Measurements from ENCODE around the gene IWS1. TPM values are rescaled to one million over a fixed set of nuclear protein-coding genes. Genes with fewer than 3 reads are reported as not detected.
A peak's percentile ranks its signal among the peaks of the same experiment; 100 is the strongest.
"Not testable (repeated sequence)": the region's sequence is repeated elsewhere in the genome, so short reads cannot be mapped to it uniquely, and the experiment has no call there.

Gene IWS1
- total RNA-seq, 1 donor from 2014 or later, result 23.4 TPM

DNA sequence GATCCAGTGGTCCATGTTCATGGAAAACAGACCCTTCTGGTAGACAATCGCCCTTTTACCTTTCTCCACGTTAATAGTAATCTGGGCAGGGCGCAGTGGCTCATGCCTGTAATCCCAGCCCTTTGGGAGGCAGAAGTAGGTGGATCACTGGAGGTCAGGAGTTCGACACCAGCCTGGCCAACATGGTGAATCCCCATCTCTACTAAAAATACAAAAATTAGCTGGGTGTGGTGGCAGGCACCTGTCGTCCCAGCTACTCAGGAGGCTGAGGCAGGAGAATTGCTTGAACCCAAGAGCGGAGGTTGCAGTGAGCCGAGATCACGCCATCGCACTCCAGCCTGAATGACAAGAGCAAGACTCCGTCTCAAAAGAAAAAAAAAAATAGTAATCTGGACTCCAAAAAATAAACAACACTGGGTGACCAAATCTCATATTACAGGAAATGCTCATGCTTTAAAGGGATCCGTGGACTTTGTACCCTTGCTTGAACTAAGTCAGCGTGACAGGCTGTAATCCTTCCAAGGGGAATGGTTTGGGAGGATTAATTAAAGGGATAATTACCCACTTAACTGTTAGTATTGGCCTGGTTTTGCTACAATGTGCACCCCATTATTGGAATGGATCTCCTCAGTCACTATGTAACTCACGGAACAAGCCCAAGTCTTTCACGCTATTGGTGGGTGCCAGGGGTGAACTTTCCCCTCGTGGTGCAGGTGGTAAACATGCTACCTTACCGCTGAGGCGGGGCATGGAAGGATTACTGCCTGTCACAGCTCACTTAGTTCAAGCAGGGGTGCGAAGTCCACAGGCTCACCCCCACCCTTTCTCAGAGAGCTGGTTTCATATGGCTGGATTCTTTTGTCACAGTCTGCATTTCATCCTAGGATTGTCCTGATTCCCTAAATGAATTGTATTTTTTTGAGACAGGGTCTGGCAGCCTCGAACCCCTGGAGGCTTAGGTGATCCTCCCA, 71.4 kb downstream of the IWS1 start:
- DNase-seq (ENCODE audit: low spot score), result no peak

DNA sequence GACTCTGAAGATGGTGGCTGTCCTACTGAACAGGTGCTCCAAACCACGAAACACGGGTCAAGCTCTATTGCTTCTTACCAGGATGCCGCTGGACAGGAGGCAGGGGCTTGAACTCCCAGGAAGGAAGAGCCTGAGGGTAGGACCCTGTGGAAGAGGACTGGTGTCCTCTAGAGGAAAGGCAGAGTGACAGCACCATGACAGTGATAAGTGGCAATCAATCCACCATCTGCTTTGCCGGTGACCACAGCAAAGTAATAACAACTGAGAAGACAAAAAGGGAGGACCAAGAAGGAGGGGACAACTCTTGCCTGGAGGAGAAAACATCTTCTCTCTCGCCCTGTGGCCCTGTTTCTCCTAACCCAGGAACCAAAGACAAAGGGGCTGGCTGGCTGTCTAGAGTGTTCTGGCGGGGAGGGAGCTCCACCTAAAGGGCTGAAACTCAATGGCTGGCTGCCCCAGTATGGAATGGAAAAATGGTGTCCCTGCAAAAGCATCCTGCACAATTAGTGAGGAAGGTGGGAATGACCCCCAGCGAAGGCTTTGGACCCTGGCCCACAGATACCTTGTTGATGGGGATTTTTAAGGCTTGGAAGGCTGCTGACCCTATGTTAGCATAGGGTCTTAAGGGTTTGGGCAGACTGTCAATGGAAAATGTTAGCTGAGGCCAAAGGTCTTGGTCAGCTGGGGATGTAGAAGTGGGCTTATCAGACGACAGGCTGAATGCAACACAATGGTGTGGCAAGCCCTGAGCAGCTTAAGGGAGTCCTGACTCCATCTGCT, 72.7 kb downstream of the IWS1 start:
- DNase-seq (ENCODE audit: low spot score), result peak; percentile 7

DNA sequence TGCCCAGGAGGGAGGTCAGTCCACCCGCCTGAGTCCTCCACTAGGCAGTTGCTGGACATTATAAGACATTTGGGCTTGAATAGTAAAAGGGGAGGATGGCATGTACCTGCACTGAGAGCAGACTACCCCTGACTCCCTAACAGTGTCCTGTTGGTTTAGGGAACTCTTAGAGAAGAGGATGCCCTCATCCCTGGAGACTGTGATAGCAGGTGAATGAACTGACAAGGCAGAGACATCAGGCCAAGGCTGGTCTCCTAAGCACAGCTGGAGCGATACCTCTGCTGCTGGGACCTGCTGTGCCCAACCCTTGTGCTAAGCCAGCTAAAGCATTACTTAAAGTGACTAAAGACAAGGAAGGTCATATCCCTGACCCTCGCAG, 73.3 kb downstream of the IWS1 start:
- no peak for DNase-seq (ENCODE audit: low spot score)

DNA sequence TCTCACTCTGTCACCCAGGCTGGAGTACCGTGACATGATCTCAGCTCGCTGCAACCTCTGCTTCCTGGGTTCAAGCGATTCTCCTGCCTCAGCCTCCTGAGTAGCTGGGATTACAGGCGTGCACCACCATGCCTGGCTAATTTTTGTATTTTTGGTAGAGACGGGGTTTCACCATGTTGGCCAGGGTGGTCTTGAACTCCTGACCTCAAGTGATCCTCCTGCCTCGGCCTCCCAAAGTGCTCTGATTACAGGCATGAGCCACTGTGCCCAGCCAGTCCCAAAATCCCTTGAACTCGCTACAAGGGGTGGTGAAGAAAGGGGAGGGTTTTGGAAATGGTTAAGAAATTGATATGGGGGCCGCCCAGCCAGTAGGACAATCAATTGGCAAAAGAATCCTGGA, 73.9 kb downstream of the IWS1 start:
- not testable (repeated sequence) for DNase-seq (ENCODE audit: low spot score)

DNA sequence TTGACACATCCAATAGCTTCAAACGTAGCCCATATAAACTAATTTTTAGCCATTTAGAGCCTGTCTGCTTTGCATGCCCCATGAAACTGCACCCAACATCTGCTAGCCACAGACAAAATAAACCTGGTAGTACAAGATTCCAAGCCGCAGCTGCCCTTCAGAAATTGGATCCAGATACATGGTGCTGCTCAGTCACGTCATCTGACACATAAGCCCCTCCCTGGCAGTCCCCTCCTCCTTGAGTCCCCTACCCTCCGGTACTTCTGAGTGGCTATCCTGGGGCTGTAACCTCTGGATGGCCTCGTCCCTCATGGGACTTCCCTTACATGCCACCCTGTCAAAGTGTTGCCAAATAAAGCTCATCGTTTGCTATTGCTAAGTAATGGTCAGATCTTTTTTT, 74.3 kb downstream of the IWS1 start:
- no peak for DNase-seq (ENCODE audit: low spot score)

DNA sequence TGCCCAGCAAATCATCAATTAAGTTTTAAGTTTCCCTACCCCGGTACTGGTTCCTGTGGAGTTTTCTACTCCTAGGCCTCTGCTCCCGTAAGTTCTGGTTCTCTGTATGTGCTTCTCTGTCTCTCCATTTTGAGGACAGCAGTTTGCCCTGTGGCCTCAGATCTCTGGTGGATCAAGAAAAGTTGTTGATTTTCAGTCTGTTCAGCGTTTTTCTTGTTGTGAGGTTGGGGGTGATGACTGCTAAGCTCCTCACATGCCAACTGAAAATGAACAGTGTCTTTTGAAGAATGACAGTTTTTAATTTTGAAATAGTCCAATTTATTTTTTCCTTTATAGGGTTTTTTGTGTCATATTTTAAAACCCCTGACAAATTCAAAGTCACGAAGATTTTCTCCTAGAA, 76.4 kb downstream of the IWS1 start:
- DNase-seq (ENCODE audit: low spot score), result no peak

DNA sequence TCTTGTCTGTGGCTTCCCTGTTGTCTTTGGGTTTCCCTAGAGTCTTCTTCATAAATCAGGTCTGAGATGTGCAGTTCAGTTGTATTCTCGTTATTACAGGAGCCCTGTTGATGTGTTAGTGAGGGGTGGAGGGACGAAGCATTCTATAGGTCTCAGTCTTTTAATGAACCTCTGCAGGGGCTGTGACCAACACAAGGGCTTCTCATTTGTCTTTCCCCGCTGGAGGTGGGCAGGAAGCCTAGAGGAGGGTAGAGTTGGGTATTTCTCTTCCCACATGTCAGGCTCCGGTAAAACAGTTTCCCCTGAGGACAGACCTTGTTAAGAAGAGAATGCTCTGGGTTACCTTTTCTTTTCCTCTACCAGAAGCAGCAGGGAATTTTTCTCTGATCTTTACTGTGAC, 76.9 kb downstream of the IWS1 start:
- no peak for DNase-seq (ENCODE audit: low spot score)

DNA sequence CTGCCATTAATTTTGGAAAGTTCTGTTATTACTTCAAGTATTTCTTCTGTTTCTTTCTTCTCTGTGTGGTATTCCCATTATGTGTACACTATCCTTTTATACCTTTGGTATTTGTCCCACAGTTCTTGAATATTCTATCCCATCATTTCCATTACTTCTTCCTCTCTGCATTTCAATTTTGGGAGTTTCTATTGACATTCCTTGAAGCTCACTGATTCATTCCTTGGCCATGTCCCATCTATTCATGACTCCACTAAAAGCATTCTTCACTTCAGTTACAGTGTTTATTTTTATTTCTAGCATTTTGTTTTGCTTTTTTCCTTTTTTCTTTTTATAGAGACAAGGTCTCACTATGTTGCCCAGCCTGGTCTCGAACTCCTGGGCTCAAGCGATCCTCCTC, 77.8 kb downstream of the IWS1 start:
- DNase-seq (ENCODE audit: low spot score), result no peak

DNA sequence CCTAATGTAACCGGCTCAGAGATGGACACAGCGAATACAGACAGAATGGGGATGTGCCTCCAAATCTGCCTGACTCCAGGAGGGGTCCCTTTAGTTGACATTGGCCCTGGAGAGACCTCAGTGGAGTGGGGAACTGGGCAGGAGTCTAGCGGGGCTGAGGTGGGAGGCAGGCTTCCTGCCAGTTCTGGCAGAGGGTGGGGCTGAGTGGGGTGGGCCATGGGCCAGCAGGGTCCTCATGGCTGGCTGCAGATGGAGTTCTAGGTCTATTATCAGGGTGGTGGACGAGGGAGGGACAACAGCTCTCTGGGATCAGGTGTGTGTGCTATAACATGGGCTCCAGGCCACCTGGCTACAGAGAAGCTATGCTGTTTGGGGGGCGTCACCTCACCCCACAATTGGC, 86.9 kb downstream of the IWS1 start:
- DNase-seq (ENCODE audit: low spot score), result no peak

DNA sequence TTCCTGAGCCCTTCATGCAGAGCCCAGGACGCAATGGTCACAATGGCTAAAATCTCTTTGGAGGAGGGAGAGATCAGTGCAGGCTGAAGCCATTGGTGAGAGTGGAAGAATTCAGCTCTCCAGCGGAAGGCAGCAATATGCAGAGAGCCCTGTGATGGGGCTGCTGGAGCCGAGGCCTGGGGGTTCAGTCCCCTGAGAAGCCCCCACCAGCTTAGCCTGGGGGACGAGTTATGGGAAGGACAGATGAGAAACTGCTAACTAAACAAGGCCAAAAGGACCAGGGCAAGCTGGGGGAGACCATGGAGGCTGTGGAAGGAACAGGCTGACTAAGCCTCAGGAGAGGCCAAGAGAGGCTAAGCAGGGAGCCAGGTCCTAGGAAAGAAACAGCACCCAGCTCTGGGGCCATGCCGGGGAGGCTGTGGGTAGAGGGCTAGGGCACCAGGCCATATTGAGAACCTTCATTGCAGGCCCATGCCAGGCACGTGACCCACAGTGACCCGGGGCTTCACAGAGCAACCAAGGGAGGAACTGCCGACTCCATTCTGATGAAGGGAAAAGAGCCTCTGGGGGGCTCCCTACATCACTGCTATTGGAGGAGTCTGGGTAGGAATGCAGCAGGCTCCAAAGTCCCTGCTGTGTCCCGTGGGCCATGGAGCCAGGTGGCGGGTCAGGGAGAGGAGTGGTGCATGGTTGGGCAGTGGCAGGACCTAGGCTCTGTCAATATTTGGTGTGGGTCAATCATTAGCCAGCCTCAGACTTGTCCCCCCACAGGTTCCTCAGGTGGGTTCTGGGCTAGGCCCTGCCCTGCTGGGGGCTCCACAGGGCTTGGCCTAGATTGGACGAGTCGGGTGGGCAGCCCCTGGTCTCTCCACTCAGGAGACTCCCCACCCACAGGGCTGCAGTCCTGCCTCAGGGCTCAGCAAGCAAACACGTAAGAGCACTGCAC, 88.2 kb downstream of the IWS1 start:
- no peak for DNase-seq (ENCODE audit: low spot score)

DNA sequence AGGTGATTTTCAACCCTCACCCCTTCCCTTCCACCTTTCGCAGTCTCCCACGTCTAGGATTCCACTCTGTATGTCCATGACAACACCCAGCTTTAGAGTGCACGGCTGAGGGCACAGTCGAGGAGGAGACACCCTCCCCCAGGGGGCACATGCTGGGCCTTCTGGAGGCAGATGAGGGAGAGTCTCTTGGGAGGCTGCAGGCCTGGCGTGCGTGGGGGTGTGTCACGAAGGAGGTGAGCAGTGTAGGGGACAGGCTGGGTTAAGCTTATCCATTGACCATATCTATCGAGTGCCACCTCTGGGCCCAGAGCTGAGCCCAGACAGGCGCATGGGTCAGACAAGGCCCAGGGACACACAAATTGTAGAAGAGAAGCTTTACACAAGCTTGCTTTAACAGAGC, 89.2 kb downstream of the IWS1 start:
- DNase-seq (ENCODE audit: low spot score), result no peak

DNA sequence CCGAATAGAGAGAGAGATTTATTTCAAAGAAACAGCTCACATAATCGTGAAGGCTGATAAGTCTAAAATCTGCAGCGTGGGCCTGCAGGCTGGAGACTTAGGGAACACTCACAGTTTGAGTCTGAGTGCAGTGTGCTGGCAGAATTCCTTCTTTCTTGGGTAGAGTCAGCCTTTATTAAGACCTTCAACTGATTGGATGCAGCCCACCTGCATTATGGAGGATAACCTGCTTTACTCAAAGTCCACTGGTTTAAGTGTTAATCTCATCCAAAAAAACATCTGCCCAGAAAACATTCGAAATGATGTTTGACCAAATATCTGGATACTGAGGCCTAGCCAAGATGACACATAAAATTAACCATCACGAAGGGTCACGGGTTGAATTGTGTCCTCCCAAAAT, 91.8 kb downstream of the IWS1 start:
- DNase-seq (ENCODE audit: low spot score), result no peak

DNA sequence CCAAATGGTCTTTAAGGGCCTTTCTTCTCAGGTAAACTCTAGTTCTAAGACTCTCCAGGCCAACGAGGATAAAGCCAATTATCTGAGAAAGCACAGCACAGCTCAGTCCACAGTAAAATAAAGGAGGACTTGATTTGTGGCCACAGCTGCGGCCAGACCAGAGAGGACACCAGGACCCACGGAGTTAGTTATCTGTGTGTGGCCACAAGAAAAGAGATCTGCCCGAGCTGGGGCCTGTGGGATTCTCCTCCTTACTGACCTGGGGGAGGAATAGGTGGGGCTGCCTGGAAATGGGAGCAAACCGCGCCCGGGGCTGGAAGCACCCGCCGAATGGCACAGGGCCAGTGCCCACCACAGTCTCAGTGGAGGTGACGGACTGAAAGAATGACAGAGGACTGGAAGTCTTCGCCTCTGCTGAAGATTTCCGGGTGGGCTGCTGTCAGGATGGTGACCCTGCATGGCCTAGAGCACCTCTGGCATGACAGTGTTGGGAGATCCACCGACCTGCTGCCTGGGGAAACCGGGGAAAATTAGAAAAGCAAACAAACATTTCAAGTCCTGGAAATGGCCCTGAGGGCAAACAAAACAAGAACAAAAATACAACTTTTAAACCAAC, 94.8 kb downstream of the IWS1 start:
- DNase-seq (ENCODE audit: low spot score), result no peak

Other genes with a start within 250 kb of the IWS1 start
- gene ERCC3, start 232.3 kb downstream of the IWS1 start, total RNA-seq (ENCODE audit: insufficient read depth, low replicate concordance), result 32.3 TPM
- gene MAP3K2, start 138.5 kb downstream of the IWS1 start, total RNA-seq (ENCODE audit: insufficient read depth, low replicate concordance), result 63.3 TPM
- 3.6 TPM for gene PROC, start 108.1 kb downstream of the IWS1 start, total RNA-seq (ENCODE audit: insufficient read depth, low replicate concordance)
- not detected for gene MYO7B, start 9.2 kb upstream of the IWS1 start, total RNA-seq (ENCODE audit: insufficient read depth, low replicate concordance)
- 0.48 TPM for gene GPR17, start 119.7 kb upstream of the IWS1 start, total RNA-seq (ENCODE audit: insufficient read depth, low replicate concordance)
- 30.6 TPM for gene LIMS2, start 149.0 kb upstream of the IWS1 start, total RNA-seq (ENCODE audit: insufficient read depth, low replicate concordance)
- 7.0 TPM for gene SFT2D3, start 175.0 kb upstream of the IWS1 start, total RNA-seq (ENCODE audit: insufficient read depth, low replicate concordance)